ENCODE measurements around the gene WEE2.
"Not testable (repeated sequence)": the region's sequence is repeated elsewhere in the genome, so short reads cannot be mapped to it uniquely, and the experiment has no call there.

Gene WEE2

DNA sequence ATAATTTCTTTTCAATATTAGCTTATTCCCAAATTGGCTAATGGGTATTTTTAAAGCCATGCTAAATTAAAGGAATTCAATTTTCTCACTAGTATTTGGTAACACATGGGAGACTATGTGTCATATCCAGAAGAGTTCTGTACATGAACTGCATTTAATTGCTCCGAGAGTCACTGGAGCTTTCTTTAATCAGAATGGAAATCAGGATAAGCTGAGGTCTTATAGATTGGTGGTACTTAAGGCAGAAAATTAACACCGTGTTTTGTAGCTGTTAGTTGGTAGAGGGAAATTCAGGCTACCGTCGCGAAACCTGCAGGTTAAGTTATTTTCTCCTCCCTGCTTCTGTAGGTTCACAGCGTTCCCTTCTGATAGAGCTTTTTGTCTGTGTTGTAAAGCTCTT lies at the start of gene WEE2:
Gene WEE2 (plus strand): TSS at position 3 of the 400 bp plus-strand sequence. CDS start 406 bp downstream, outside the sequence.
- no peak for DNase-seq

DNA sequence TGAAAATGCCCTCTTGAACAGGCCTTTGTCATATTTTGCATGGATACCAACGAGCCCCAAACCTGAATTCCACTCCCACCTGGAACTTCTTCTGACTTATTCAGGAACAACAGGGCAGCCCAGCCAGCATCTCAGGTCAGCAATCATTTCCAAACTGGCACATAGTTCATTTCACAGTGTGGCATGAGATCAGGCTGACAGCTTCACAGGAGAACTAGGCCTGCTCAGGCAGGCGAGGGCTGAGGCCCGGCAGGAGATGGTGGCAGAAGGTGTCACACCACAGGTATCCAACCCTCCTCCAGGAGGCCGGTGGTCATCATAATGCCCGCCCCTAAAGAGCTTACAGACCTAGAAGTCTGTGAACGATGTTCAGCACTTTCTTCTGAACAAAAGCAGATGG lies 48.7 kb upstream of the WEE2 start:
- no peak for DNase-seq

GRCh38 chr7:141660259-141660658 lies 47.9 kb upstream of the WEE2 start:
- no peak for DNase-seq

DNA sequence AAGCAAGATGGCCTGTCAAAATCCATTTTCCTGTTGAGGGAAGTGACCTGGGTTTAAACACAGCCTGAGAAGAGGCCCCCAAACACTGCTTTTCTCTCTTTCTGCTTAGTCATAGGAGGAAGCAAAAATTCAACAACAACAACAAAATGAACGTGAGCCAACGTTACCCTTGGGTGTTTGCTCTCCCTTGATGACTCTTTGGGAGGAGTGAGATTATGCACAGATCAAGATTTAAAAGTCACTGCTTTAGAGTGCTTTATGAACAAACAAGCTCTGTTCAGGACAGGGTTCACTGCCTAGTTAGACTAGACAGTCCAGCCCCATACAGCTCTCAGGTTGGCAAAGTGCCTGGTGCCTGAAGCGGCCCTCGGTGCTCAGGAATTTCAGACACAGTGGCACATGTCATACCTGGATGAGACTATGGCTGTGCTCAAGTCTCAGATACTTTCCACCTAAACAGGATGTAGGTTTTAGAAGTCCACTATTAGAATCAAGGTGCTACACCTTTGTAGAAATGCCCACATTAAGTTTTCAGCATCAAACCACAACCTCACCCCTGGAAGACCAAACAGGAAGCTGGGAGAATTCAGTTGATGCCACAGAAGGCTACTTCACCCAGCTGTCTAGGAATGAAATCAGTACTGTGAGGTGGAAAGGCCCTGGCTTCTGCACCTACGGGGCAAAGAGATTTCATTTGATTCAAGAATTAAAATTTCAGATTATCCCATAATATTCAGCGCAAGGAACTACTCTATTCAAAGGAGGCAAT lies 44.9 kb upstream of the WEE2 start:
- no peak for DNase-seq

- no peak for DNase-seq
Measured at GRCh38 chr7:141664450-141664849, 43.7 kb upstream of the WEE2 start.

DNA sequence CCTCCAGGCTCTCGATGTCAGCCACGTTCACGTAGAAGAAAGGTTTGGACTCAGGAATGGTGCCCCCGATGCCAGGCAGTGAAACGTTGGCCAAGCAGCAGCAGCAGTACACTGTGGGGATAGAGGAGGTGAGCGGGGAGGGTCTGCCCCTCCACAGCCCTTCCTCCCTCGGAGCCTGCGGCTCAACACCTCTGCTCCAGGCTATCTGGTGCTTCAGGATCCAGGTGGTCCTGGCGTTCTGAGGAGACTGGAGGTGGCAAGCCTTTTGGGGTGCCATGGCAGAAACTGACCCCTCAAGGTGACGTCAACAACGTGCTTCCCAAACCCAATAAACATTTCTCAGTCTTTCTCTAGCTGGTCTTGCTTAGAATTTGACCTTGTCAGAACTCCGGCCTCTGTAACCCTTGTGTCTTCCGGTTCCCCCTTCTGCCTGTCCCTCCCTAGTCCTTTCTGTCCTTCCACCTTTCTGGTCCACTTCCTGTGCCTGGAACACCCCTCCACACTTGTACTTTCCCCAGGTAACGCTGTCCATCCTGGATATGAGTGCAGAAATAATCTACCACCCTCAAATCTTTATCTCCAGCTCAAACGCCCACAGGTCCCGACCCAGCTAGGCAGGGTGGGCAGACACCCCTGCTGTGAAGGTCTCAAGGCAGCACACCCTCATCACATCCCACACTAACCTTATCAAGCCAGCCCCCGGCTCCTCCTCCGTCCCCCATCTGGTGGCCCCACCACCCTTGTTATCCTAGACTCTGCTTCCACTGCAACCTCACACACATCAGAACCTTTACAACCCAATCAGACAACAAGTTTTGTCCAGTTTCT lies 42.7 kb upstream of the WEE2 start:
- DNase-seq: no peak

DNA sequence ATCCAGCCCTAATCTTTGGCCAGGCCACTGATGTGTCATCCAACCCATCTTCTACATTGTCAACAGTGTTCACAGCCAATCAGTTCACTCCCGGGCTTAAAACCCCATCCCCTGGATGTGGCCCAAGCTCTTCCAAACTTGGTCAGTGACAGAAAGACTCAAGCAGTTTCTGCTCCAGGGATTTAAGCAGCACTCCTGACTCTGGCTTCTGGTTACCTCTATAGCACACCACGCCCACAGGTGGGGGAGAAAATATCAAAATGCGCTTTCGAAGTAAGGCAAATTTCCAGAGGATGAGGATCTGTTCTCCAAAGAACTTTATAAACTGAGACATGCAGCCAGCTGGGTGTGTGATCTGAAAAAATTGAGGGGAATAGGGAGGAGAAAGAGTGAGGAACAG lies 42.1 kb upstream of the WEE2 start:
- DNase-seq: no peak

- DNase-seq: no peak
Measured at GRCh38 chr7:141668853-141669252, 39.3 kb upstream of the WEE2 start.

DNA sequence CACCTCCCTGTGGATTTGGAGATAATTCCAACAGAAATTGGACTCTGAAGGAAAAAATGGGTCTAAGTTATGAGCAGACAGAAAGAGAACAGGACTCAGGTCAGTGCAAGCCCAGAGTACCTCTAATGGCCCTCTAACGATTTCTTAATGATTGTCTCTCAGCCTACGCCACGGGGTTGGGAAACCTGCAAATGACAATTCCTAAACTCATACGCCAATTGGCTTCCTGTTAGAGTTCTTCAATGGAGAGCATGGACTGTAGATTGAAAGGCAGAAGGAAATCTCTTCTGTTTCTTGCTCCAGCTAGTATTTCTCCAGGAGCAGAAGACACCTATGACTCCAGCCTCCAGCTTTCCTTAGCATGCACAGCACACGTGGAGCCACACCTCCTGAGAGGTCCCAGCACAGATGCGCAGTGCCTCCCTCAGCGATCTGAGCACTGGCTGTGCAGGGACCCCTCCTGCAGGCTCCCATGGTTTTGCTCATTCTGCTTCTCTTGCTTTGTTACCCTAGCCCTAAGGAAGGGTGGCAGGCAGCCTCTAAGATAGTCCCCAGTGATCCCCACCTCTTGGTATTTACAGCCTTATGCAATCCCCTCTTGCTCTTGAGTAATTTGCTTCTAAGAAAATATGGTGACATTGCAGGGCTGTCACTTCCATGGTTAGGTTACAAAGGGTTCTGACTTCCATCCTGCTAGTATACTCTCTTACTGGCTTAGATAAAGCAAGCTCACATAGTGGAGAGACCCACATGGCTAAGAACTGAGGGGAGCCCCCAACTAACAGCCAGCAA lies 36.3 kb upstream of the WEE2 start:
- no peak for DNase-seq

DNA sequence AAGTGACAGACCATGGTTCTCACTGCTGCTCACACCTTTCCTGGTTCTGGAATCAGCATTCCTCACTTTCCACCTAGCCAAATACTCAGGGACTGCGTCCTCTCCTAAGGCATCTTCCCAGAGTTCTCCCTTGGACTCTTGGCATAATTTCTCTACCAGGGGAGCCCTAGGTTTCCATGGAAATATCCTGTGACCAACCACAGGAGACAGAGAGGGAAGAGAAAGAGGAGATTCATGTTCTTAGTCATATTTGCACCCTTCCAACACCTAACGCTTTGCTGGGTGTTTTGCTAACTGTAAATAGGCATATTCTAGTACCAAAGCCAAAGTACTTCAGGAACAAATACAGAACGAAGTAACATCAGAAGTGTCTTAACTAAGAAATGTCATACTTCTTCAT lies 34.8 kb upstream of the WEE2 start:
- no peak for DNase-seq

DNA sequence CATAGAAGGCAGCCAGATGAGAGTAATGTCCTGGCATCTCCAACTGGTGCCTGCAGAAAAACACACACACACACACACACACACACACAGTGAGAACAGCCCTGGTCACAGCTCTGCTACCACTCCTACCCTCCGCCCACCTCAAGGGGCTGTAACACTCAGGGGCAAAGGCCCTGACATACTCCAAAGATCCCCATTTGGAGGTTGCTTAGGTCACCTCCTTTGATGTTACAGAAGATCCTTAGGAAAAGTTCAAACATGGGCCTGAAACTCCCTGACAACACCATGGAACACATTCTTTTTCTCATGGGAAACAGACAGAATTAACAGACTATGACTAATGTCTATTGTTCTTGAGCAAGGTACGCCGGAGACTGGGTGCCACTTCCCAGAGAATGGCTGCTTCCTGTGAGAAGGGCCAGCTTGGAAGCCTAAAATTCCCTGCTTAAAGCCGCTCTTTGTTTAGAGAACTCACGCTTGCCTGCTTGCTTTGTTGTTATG lies 33.9 kb upstream of the WEE2 start:
- no peak for DNase-seq

DNA sequence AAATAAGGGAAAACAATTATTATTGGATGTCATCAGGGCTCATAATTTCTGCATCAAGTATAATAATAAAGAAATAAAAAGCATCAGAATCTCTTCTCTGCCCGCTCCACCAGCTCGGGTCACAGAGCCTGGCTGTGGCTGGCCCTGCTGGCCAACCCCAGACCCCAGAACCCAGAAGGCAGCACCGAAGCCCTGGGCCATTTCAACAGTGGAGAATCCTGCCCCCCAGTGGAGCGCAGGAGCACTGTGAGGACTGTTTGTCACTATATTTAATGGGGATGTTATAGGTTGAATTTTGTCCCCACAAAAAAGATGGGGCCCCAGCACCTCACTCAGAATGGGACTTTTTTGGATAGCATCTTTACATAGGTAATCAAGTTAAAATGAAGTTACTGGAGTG lies 33.5 kb upstream of the WEE2 start:
- no peak for DNase-seq

GRCh38 chr7:141675436-141676215 lies 32.5 kb upstream of the WEE2 start:
- DNase-seq: peak; percentile 43

DNA sequence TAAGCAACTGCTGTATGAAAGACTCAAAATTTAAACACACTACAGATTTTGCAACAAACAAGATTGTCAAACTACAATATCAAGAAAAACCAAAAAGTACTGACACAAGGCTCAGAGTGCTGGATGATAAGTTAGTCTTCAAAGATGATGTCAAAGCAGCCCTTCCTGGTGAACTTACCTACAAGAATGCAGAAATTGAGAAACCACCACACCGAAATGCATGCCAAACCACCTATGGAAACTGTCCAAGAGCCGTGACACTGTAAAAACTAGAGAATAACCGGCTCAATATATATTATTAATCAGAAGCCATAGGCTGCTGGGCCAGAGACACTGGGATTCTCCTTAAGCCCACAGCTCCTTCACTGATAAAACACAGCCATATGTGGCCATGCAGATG lies 31.5 kb upstream of the WEE2 start:
- no peak for DNase-seq

DNA sequence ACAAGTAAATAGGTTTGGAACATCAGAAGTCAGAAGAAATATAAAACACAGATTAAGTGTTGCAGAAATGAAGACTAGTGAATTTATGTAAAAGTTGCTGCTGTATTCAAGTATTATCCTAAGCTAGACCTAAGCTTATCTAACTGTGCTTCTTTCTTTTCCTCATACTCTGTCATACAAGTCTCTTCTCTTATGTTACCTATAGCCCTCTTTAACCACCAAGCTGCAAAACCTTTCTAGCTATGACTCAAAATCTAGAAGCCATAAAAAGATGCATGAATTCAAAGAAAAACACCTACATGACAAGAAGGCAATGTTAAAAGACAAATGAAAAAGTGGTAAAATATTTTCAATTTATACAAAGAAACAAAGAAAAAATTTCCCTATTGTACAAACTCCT lies 29.1 kb upstream of the WEE2 start:
- DNase-seq: no peak

DNA sequence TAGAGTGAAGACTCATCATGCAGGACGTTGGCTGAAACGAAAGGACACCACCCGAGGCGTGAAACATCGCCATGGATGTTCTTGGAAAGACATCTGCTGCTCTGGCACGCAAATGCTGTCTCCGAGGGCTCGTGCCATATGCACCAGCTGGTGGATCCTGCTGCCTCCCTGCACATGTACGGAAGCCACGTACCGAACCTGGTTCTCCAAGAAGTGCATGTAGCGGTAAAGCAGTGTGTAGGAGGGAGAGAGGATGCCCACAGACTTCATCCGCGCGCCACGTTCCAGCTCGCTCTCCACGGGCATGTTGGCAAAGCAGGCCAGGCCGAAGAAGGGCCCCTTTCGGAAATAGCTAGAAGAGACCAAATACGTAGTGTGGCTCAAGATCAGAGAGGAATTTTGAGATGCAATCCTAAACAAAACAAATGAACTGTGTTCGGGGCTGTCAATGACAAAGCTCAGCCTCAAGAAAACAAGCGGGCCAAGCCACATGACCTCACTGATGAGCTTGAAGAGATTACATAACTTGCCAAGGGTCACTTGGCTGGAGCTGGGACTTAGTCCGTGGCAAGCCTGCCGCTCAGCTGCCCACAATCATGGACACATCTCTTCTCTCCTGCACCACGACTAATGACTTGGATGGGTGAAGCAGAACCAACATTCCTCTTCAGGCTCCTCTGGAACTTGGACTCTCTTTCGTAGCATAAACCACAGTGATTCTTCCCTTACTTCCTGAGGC lies 22.7 kb upstream of the WEE2 start:
- peak; percentile 46 for DNase-seq

GRCh38 chr7:141686074-141686473 lies 22.1 kb upstream of the WEE2 start:
- DNase-seq: no peak

DNA sequence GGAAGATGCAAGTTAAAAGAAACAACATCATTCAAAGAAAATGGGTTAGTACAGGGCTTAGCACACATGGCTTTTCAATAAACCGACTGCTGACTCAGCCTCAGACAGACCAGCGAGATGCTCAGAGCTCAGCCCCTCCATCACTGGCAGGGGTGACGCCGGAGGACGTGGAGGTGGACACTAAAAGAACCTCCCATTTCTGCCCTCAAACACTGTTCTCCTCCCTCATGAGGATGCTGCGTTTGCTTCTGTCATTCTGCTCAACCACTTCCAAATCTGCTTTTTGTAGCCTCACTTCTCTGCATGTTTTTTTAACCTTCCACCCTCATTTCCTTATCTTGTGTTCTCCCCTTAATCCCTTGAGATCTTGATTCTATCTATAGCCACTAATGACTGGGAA lies 21.5 kb upstream of the WEE2 start:
- no peak for DNase-seq

DNA sequence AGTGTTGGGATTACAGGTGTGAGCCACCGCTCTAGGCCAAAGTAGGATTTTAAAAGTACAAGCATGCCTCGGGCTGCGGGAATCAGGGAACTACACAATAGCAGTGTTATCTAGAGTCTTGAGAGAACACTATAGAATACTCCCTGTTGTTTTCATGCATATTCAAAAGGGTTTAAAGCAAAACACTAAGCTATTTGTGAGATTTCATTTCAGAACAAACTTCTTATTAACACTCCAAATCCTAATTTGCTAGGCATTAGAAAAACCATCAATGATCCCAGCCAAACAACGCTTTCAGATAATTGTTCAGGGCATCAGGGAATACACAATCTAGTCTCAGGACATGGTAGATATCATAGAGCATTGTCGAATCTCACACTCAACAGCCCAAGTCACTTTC lies 20.1 kb upstream of the WEE2 start:
- no peak for DNase-seq

DNA sequence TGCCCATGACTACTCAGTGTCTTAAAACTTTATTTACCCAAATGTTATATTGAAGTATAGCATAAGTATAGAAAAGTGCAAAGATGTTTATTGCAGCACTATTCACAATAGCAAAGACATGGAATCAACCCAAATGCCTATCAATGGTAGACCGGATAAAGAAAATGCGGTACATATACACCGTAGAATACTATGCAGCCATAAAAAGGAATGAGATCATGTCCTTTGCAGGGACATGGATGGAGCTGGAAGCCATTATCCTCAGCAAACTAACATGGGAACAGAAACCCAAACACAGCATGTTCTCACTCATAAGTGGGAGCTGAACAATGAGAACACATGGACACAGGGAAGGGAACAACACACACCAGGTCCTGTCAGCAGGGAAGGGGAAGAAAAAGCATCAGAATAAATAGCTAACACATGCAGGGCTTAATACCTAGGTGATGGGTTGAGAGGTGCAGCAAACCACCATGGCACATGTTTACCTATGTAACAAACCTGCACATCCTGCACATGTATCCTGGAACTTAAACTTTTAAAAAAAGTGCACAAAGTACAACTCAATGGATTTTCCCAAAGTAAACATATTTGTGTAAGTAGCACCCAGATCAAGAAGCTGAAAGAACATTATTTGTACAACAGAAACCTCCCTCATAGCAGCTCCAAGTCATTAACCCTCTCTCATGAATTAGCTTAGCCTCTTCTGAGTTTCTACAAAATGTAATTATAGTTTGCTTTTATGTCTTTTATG lies 18.9 kb upstream of the WEE2 start:
- not testable (repeated sequence) for DNase-seq

- no peak for DNase-seq
Measured at GRCh38 chr7:141691540-141691939, 16.6 kb upstream of the WEE2 start.

Measured in femur (tissue), 1 donor.